GM18502 (cell line): ENCODE results near the gene PTCRA.
"Not testable (repeated sequence)": the region's sequence is repeated elsewhere in the genome, so short reads cannot be mapped to it uniquely, and the experiment has no call there.

Experiments used
- ATAC-seq: cut with Tn5 transposase; IDR thresholded peaks from one replicate; pipeline ENCODE4 v1.9.1; 2021; ENCODE audit warnings: mild to moderate bottlenecking; ENCODE audit not compliant: unreplicated experiment, poor library complexity

Gene PTCRA

DNA sequence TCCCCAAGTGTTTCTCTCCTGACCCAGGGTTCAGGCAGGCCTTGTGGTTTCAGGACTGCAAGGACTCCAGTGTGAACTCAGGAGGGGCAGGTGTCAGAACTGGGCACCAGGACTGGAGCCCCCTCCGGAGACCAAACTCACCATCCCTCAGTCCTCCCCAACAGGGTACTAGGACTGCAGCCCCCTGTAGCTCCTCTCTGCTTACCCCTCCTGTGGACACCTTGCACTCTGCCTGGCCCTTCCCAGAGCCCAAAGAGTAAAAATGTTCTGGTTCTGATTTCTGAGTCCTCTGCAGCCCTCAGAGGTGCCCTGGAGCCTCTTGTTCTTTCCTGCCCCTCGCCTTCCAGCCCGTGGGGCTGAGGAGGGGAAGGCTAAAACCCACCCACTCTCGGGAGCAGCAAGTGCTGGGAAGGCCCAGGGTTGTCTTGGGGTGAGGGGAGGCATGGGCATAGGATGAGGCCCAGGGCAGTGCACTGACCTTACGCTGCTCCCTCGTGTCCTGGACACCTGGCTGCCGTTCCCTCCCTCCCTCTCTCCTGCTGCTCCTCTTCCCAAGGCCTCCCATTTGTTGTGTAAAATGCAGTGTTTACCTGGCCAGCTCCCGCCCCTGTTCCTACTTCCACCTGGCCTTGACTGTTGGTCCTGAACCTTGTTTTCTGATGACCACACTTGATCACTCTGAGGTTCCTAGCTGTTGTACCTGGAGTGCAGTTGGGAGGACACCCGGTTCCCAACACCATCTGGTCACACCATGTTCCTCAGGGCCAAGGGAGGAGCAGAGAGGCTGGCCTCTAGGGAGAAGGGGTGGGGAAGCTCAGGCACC, 23.3 kb downstream of the PTCRA start:
- ATAC-seq: no peak

DNA sequence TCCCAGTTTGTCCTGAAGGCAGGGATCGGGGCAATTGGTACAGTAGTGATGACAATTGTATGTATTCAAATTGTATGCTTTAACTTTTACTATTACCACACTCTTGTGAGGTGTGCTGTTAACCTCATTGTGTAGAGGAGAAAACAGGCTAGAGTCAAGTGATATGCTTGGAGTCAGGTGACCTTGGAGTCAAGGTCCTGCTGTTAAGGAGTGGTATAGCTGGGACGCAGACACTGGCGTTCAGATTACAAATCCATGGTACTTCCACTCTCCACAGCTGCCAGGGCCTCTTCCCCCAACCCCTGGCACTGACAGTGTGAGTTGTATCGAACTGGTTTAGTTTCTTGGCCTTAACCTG, 23.9 kb downstream of the PTCRA start:
- no peak for ATAC-seq

DNA sequence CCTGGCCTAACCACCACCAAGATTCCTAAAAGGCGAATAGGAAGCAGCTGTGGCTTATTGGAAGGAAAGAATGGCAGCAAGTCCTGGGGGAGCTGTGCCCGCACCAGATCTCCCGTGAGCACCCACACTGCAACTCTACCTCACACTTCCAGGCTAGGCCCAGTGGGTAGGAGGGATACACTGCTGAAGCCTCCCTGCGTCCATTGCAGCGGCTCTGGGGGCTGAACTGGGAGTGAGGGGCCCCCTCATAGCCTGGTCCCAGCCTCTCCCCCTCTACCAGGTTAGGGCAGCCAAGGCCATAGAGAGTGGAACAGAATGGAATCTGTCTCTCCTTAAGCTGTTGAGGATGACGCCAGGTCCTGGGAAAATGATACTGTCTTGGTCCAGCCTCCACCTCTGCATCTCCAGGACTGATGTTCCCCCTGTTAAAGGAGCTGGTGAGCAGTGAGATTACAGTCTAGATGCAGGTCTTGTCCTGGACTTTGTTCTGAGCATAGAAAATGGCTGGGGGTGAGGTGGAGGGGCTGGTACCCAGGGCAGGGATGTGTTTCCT, 24.7 kb downstream of the PTCRA start:
- no peak for ATAC-seq

- ATAC-seq: not testable (repeated sequence)
Measured at GRCh38 chr6:42941356-42941755, 25.5 kb downstream of the PTCRA start.

DNA sequence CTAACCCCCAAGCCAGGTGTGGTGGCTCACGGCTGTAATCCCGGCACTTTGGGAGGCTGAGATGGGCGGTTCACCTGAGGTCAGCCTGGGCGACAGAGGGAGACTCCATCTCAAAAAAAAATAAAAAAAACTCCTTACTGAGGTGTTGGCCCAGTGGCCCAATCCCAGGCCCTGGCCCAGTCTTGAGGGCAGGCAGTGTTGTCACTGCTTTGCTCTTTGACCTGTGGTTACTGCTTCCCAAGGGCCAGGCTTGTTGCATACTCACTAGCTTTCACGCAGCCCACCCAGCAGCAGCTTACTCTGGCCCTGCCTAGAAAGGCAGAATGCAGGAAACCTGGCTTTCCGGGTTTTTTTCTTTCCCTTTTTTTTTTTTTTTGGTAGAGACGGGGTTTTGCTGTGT, 26.6 kb downstream of the PTCRA start:
- no peak for ATAC-seq

GRCh38 chr6:42947950-42948349, 32.1 kb downstream of the PTCRA start:
- no peak for ATAC-seq

- no peak for ATAC-seq
Measured at GRCh38 chr6:42952389-42952788, 36.5 kb downstream of the PTCRA start.

DNA sequence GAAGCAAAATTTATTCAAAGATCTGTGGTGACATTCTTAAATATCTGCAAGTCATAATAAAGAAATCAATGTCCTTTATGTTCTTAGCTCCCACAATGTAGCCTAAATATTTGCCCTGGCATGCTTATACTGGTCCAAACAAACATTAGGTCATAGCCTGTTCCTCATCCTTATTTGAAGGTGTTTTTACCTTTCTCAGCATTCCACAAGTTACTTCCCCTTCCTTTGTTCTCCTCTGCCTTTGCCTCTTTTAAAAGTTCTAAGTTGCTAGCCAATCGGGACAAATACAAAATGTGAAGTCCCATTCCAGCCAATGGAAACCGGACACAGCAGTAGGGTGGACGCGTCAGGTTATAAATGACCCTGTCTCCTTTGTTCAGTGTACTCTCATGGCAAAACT, 38.6 kb downstream of the PTCRA start:
- ATAC-seq: not testable (repeated sequence)

GRCh38 chr6:42958125-42958524, 42.3 kb downstream of the PTCRA start:
- no peak for ATAC-seq

DNA sequence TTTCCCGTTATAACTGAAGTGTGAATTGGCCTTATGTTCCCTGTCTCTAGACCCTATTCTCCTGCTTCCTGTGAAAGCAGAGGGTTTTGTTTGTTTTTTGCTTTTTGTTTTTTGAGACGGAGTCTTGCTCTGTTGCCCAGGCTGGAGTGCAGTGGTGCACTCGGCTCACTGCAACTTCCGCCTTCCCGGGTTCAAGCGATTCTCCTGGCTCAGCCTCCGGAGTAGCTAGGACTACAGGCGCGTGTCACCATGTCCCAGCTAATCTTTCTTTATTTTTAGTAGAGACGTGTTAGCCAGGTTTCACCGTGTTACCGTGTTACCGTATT, 44.0 kb downstream of the PTCRA start:
- no peak for ATAC-seq

DNA sequence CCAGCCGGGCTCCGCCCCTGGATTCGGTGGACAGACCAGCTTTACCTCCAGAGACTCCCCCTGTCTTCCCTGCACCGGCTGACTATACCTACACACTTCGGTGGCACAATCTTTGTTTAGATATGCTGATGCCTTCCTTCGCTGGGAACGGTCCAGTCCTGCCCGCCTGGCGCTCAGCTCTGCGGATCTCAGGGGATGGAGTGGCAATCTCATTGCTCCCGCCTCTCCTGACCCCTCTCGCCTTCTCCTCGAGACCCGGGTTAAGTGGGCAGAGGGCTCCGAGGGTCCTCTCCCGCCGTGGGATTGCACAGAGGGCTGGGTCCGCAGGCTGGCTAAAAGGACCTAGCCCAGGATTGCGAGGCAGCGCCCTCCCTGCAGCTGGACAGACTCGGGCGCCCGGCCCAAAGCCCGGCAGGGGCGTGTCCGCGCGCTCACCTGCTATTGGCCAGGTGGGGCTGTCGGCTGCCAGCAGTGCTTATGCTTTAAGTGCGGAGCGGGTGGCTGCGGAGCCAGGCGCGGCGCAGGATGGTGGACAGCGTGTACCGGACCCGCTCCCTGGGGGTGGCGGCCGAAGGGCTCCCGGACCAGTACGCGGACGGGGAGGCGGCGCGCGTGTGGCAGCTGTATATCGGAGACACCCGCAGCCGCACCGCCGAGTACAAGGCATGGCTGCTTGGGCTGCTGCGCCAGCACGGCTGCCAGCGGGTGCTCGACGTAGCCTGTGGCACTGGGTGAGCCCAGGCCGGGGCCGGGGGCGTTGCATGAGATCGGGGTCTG, 44.6 kb downstream of the PTCRA start, which contains the start of gene GNMT:
TSS of gene GNMT (plus strand) at position 512 of the 777 bp plus-strand sequence. CDS start at position 526, 14 bp downstream.
- no peak for ATAC-seq

GRCh38 chr6:42961020-42961470, 45.2 kb downstream of the PTCRA start:
- no peak for ATAC-seq

GRCh38 chr6:42962096-42962495, 46.2 kb downstream of the PTCRA start:
- ATAC-seq: no peak

- ATAC-seq: no peak
Measured at GRCh38 chr6:42962502-42963178, 46.8 kb downstream of the PTCRA start.

GRCh38 chr6:42963179-42963854, 47.5 kb downstream of the PTCRA start:
- no peak for ATAC-seq

GRCh38 chr6:42963855-42964605, 48.2 kb downstream of the PTCRA start:
- ATAC-seq: no peak

DNA sequence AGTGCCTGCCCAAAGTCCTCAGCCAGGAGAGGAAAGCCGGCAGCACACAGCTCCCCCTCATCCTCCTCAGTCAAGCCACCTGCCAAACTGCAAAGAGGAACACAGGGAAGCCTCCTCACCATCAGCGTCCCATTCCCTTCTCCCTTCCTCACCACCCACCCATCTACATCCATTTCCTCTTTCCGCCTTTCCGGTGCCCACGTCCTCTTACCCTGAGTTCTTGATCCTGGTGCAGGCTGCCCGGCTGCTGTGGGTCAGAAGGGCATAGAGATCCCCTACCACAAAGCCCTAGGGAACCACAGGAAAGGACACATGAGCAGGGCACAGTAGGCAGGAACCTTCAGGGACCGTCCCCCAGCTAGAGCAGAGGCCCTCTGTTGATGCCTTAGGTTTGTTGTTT, 50.7 kb downstream of the PTCRA start:
- no peak for ATAC-seq

GRCh38 chr6:42967228-42967627, 51.4 kb downstream of the PTCRA start:
- no peak for ATAC-seq

DNA sequence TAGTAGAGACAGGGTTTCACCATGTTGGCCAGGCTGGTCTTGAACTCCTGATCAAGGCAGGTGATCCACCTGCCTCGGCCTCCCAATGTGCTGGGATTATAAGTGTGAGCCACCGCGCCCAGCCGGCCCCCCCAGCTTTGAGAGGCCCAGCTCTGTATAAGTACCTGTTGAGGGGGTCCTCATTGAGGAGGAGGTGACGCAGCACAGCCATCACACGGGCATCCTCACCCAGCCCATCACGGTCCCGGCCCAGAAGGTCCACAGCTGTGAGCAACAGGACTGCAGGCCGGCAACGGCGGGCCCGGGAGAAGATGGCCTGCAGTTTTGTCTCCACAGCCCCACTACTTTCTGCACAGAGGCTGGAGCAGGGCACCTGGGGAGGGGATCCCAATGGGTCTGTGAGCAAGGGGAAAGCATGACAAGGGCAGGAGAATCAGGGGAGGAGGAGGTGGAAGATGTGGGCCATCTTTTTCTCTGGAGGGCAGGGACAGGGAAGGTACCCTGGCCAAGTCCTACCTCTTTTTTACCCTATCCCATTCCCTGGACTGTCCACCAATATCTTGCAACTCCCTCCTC, 52.4 kb downstream of the PTCRA start:
- no peak for ATAC-seq
